Breast epithelium (tissue), 3 donors: Measurements from ENCODE around the gene LHFPL3.

Experiments used
- CTCF ChIP-seq, 3 donors: fragments of 450-650 bp; IDR thresholded peaks; one replicate each; pipeline ENCODE4 v1.5.1; 2016 to 2017; ENCODE audit warnings: antibody characterized with exemption in 3 of 3, mild to moderate bottlenecking in 3 of 3, moderate library complexity in 3 of 3
- POLR2A ChIP-seq: fragments of 450-650 bp; IDR thresholded peaks from one replicate; pipeline ENCODE4 v1.6.1; 2016; ENCODE audit warnings: antibody characterized with exemption, mild to moderate bottlenecking, moderate library complexity
- POLR2AphosphoS5 ChIP-seq, 3 donors: sonication (generic); formaldehyde crosslinking; IDR thresholded peaks; one replicate each; pipeline ENCODE4 v1.6.1; 2017; ENCODE audit warnings: antibody characterized with exemption in 3 of 3

DNA sequence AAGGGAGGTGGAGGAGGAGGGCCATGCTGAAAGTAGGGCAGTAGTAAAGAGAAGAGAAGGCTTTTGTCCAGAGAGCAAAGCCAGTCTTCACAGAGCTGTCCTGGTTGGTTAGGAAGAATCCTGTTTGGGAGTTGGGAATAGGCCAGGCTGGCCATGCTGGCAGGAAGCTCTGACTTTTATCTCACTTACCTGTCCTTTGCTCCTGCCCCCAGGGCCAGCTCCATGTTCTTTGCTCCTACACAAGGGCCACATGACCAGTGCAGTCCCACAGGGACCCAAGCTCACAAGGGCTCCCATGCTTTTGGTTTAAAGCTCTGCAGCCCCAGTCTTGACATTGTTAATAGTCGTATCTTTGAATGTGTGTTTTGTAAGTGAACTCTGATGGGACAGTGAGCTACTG lies 524.0 kb downstream of the LHFPL3 start:
- TF ChIP-seq POLR2A (no peak), CTCF (IDR thresholded peaks at IDR 0.05) (no peak), POLR2AphosphoS5 (IDR thresholded peaks at IDR 0.05) (no peak)
